Choroid plexus epithelial cell (primary cell): ENCODE measurements around the gene HELZ2.

Experiments used
- DNase-seq: peaks from one replicate; pipeline ENCODE4 v3.0.0-alpha.2; 2010; ENCODE audit warnings: low read depth
- H3K4me3 ChIP-seq: 2 replicates; pipeline ENCODE4 v1.5.1; 2011; ENCODE audit warnings: low read depth, mild to moderate bottlenecking, control low read depth, low read length, moderate library complexity
- CTCF ChIP-seq: conservative IDR thresholded peaks from 2 replicates; pipeline ENCODE4 v1.5.1; 2011; ENCODE audit warnings: low read depth, mild to moderate bottlenecking, control low read depth, inconsistent platforms, low read length, moderate library complexity

The HELZ2 gene

GRCh38 chr20:63578224-63579016, 4.4 kb upstream of the HELZ2 start:
- TF ChIP-seq CTCF: no peak
- no peak for DNase-seq
- no peak overlapping the region for H3K4me3 ChIP-seq

- DNase-seq: no peak
- no peak overlapping the region for H3K4me3 ChIP-seq
- no peak for TF ChIP-seq CTCF
Observed at GRCh38 chr20:63577317-63577894, 3.4 kb upstream of the HELZ2 start.

GRCh38 chr20:63576311-63576710, 2.3 kb upstream of the HELZ2 start:
- no peak overlapping the region for H3K4me3 ChIP-seq
- no peak for DNase-seq
- TF ChIP-seq CTCF: no peak

DNA sequence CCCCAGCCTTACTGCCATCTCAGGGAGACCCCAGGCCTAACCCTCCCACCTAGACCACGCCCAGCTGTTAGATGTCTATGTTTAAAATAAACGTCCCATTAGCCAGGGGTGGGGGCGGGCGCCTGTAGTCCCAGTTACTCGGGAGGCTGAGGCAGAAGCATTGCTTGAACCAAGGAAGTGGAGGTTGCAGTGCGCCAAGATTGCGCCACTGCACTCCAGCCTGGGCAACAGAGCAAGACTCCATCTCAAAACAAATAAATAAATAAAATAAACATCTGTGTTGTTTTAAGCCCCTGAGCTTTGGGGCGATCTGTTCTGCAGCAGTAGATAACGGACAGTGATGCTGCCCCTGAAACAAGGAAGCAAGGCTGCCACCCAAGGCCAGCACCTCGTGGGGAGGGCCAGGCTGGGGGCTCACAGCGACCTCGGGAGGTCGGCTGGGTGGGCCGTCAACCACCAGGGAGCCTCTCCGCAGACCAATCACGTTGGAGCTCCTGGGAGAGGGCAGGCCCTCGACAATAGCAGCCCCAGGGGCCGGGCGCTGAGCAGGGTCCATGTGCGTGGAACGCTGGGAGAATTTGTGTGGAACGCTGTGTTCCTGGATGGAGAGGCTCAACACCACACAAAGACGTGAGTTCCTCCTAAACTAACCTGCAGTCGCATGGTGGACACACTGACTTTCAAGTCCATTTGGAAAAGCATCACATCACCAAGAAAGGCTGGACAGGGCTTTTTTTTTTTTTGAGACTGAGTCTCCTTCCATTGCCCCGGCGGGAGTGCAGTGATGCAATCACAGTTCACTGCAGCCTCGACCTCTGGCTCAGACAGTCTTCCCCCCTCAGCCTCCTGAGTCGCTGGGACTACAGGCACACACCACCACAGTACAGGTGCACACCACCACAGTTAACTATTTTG, 1.0 kb upstream of the HELZ2 start:
- no peak overlapping the region for H3K4me3 ChIP-seq
- TF ChIP-seq CTCF: no peak
- no peak for DNase-seq

GRCh38 chr20:63573647-63574131, 350 bp downstream of the HELZ2 start:
- DNase-seq: no peak
- peak overlapping the region; percentile 81 for H3K4me3 ChIP-seq
- TF ChIP-seq CTCF: no peak

DNA sequence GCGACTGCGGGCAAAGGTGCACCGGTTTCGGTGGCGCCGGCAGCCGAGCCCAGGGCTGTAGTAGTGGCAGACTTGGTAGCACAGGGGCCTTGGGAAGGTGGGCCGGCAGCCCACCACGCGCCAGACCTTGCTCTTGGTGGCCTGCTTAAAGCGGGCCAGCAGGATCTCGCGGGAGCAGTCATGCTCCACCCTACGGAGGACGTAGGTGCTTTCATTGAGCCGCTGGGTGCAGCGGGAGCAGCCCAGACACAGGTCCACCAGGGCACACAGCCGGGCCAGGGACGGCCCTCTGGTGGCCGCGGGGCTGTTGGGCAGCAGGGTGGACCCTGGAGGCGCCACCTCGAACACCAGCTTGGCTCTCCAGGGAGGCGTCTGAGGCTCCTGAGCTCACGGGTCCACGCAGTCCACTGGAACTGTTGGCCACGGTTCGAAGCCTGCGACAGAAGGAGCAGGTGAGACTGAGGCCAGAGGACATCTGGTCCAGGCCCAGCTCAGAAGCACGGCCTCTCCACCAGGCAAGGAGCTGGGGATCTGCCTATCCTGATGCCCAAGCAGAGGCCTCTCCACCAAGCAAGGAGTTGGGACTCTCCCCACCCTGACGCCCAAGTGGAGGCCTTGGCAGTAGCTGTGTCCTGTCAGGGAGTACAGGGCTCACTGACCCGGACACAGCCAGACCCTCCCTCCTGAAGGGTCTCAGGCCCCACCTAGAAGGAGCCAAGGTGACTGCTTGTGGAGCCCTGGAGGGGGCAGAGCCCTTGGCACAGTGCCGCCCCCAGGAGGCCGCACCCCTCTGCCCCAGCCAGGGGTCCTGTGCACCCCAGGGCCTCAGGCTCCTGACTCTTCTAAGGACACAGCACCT, 1.0 kb downstream of the HELZ2 start:
- TF ChIP-seq CTCF: peak; percentile 31
- DNase-seq: no peak
- peak overlapping the region; percentile 81 for H3K4me3 ChIP-seq
